CD4-positive, alpha-beta T cell treated with Interferon gamma for 1 hour (primary cell): ENCODE data around the gene CCNT2.
A peak's percentile ranks its signal among the peaks of the same experiment; 100 is the strongest.
"Not testable (repeated sequence)": the region's sequence is repeated elsewhere in the genome, so short reads cannot be mapped to it uniquely, and the experiment has no call there.

ENCODE experiments used
- DNase-seq: peaks from one replicate; pipeline ENCODE4 v3.0.0-alpha.2; 2020

Gene CCNT2

GRCh38 chr2:134976074-134976702 lies 57.6 kb downstream of the CCNT2 start:
- DNase-seq, result no peak

GRCh38 chr2:134977104-134977503 lies 58.5 kb downstream of the CCNT2 start:
- not testable (repeated sequence) for DNase-seq

DNA sequence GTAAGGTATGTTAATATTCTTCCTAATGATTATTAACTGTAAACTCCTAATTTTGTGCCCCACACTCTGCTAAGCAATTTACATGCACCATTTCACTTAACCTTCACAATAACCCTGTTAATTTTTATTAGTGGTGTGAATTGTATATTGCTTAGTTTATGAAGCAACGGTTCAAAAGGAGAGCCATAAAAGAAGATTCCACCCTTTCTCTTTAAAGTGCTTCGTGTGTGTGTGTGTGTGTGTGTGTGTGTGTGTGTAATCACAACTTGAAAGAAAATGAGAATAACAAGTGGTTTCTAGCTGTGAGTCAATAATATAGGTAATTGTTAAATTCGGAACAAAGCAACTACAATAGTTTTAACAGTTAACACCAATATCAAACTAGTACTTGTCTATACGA lies 60.6 kb downstream of the CCNT2 start:
- DNase-seq, result no peak

DNA sequence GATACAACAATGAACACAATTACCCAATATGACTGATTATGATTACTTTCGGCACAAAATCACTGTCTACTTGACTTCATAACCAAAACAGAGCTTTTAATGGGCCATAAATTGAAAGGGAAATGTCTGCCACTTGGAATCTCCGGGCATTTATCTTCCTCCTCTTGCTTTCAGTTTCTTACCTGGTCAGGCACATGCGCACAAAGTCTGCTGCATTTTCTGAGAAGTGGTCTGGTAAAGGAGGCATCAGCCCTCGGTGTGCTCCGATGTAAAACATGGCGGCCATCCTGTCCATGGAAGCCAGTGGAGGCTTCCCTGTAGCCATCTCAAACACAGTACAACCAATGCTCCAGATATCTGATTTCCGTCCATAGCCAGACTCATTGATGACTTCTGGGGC lies 62.0 kb downstream of the CCNT2 start:
- DNase-seq, result no peak

- DNase-seq, result no peak
Measured at GRCh38 chr2:134982603-134983002, 64.0 kb downstream of the CCNT2 start.

- DNase-seq, result no peak
Measured at GRCh38 chr2:134985061-134985460, 66.4 kb downstream of the CCNT2 start.

DNA sequence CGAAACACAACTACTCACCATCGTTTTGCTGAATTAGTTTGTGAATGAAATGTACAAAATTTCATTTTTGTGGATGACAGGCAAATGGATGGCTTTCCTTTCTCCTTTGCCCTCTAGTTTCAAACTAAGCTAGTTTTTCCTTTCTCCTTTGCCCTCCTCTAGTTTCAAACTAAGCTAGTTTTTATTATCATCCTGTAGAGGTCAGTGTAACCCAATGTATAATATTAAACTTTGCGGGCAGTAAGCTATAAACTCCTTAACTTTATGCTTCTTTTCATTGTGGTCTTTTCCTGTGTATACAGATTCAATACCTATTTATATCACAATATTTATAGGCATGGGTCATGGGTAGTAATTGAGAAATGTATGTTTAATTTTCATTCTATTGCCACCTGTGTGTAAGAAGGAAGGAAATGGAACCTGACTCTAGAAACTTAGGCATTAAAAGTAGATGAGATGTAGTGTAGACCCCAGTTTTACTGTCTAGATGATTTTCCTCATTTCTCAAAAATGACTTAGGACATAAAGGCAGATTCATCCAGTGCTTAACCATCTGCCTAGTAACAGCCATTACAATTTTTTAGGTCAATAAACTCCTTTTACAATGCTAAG lies 70.5 kb downstream of the CCNT2 start:
- DNase-seq, result no peak

DNA sequence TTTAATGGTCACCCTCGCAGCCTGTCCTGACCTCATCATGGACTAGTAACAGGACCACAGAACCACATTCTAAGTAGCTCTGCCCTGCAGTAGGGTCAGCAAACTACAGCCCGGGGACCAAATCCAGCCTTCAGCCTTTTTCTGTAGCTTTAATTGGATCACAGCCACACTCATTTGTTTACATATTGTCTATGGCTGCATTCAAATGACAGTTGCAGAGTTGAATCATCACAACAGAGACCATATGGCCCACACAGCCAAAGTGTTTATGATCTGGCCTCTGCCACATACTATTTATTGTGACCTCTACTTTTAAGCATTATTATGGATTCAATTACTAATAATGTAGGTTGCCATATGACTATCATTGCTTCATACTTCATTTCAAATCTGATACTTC lies 80.9 kb downstream of the CCNT2 start:
- no peak for DNase-seq

- no peak for DNase-seq
Measured at GRCh38 chr2:135002836-135003235, 84.2 kb downstream of the CCNT2 start.

DNA sequence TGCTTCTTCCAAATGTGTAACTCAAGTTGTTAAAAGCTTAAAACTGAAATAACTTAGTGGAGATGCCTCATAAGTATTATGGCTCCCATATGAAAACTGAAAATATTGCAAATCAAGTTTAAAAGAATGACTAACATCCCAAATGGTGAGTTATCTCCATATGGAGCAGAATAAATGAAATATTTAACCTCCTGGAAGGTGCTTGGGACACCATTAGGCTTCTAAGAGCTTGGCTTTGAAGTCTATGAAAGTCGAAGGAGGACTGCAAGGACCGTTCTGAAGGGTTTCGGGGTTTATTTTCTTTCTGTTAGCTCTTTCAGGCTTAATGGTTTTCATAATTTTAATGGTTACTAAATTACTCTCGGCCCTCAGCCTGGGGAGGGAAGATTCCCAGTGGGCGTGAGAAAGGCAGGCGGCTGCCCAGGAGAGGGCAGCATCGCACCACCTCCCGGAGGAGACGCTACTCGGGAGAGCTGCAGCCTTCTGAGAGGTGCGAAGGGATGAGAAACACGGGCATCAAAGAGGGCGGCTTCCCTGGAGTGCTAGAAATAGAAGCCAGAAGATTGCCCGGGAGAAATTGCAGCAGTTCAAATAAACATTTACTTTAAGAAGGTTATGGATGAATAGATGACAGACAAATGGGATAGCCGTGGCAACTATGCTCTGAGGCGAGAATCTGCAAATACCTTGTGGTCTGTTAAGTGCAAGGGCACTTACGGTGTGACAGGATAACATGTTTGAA lies 85.6 kb downstream of the CCNT2 start:
- DNase-seq, result peak; percentile 51

DNA sequence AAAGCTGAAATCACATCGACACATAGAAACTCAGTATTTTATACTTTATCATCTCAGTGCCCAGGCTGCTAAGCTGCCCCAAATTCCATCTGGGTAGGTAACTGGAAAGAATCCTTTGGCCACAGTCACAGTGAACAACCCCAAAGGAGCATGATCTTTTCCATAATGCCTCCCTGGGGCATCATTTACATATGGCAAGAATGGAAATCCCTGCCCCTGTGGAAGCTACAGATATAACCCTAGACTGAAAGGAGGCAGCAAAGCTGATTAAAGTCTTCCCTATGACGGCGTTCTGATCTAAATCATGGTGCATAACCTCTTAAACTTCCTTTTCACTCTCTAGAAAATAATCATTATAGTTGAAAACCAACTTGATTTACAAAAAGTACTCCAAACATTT lies 87.1 kb downstream of the CCNT2 start:
- no peak for DNase-seq
